GM12878 (cell line): Measurements from ENCODE around the gene PTPRJ.

Experiments used
- CTCF ChIP-seq, 3 experiments: IDR thresholded peaks in 2 of 3; conservative IDR thresholded peaks in 1 of 3; 2 replicates each; pipeline ENCODE4 v1.5.1; 2011; ENCODE audit warnings: low read depth in 3 of 3, low read length in 3 of 3, mild to moderate bottlenecking in 3 of 3, control low read depth in 2 of 3, moderate library complexity in 2 of 3, inconsistent platforms in 1 of 3, mixed read lengths in 1 of 3; ENCODE audit not compliant: control insufficient read depth in 2 of 3, insufficient read depth in 1 of 3; ENCODE audit errors: extremely low read depth in 1 of 3
- EZH2 ChIP-seq: IDR thresholded peaks from 2 replicates; pipeline ENCODE4 v1.6.1; 2012; ENCODE audit warnings: low read depth, mild to moderate bottlenecking, control low read depth, inconsistent platforms, low read length, borderline replicate concordance; ENCODE audit not compliant: control insufficient read depth
- PRDM15 ChIP-seq: fragments of 450-650 bp; formaldehyde crosslinking; IDR thresholded peaks from 2 replicates; pipeline ENCODE4 v1.4.0; 2020; ENCODE audit warnings: mild to moderate bottlenecking, moderate library complexity

GRCh38 chr11:48085688-48086087 is 105.3 kb downstream of the PTPRJ start:
- TF ChIP-seq EZH2: no peak
- no peak for TF ChIP-seq CTCF (IDR thresholded peaks at IDR 0.05 in 2 of 3, conservative IDR thresholded peaks at IDR 0.05 in 1 of 3; ENCODE audit: control insufficient read depth in 2 of 3, extremely low read depth in 1 of 3, insufficient read depth in 1 of 3, low read depth in 3 of 3, low read length in 3 of 3)
- TF ChIP-seq PRDM15 (CRISPR knock-in tag): no peak
